ENCODE results near the gene SIN3B.

GRCh38 chr19:16799740-16800139 lies 29.5 kb upstream of the SIN3B start:
- TF ChIP-seq CEBPZ (IDR thresholded peaks at IDR 0.05; ENCODE audit: borderline replicate concordance, low read depth, low read length) (no peak), ZNF398 (CRISPR knock-in tag; IDR thresholded peaks at IDR 0.05) (no peak), KLF16 (IDR thresholded peaks at IDR 0.05) (no peak)
